Thymus (tissue), 11 donors: ENCODE data around the gene DAW1. TPM values are rescaled to one million over a fixed set of nuclear protein-coding genes. Genes with fewer than 3 reads are reported as not detected.

ENCODE experiments used
- DNase-seq, 9 donors: peaks; one replicate each; pipeline ENCODE4 v3.0.0-alpha.2; 2013; ENCODE audit warnings: low spot score in 9 of 9, low read depth in 6 of 9, missing footprints in 1 of 9
- H3K27ac ChIP-seq, 2 donors: one replicate each; pipeline ENCODE4 v1.5.1; 2013; ENCODE audit warnings: control low read depth in 1 of 2, low read depth in 1 of 2, low read length in 1 of 2, mild to moderate bottlenecking in 1 of 2, moderate library complexity in 1 of 2
- H3K27me3 ChIP-seq, 2 donors: one replicate each; pipeline ENCODE4 v1.5.1; 2013; ENCODE audit warnings: low read length in 1 of 2; ENCODE audit not compliant: control insufficient read depth in 2 of 2, insufficient read depth in 1 of 2
- H3K36me3 ChIP-seq, 2 donors: one replicate each; pipeline ENCODE4 v1.5.1; 2013; ENCODE audit warnings: low read length in 1 of 2, mild to moderate bottlenecking in 1 of 2, moderate library complexity in 1 of 2; ENCODE audit not compliant: control insufficient read depth in 2 of 2, insufficient read depth in 2 of 2
- H3K4me1 ChIP-seq, 2 donors: one replicate each; pipeline ENCODE4 v1.5.1; 2013; ENCODE audit warnings: low read length in 2 of 2; ENCODE audit not compliant: control insufficient read depth in 2 of 2, insufficient read depth in 2 of 2
- H3K4me3 ChIP-seq, 2 donors: one replicate each; pipeline ENCODE4 v1.5.1; 2013; ENCODE audit warnings: low read length in 2 of 2, control low read depth in 1 of 2, mild to moderate bottlenecking in 1 of 2
- H3K9me3 ChIP-seq, 2 donors: one replicate each; pipeline ENCODE4 v1.5.1; 2013; ENCODE audit warnings: low read length in 1 of 2, mild to moderate bottlenecking in 1 of 2; ENCODE audit not compliant: control insufficient read depth in 2 of 2, insufficient read depth in 1 of 2
- WGBS: extraction: QIAGEN DNeasy Blood & Tissue Kit; methylation state at CpG from one replicate; pipeline ENCODE4 v1.1.7; 2013; 5-methylcytosine and 5-hydroxymethylcytosine counted together
- polyA plus RNA-seq: library from polyadenylated mRNA; stranded (reverse); fragments of 200-250 nt; gene quantifications from one replicate; pipeline ENCODE4 v1.2.3, GENCODE V29; 2013
- total RNA-seq: library from RNA; stranded (reverse); fragments of 120-200 nt; gene quantifications from one replicate; pipeline ENCODE4 v1.2.4, GENCODE V29; 2013
- donor health status: healthy.

DAW1 gene
- total and polyA plus RNA-seq, 2 donors, result 0.28 to 0.34 TPM

- no peaks in the 10 kb centered on the region for H3K4me1 ChIP-seq
- no peaks in the 10 kb centered on the region for H3K36me3 ChIP-seq
- H3K27me3 ChIP-seq, result no peaks in the 10 kb centered on the region
- WGBS, result 85% methylated on average over 3 of the region's 3 CpGs
- H3K9me3 ChIP-seq, result peaks cover 0 to 2% of the 10 kb centered on the region in 2 donors
- no peak overlapping the region for H3K4me3 ChIP-seq
- DNase-seq, result no peak
- H3K27ac ChIP-seq, result no peak overlapping the region
Measured at GRCh38 chr2:227855440-227855839, 16.0 kb upstream of the DAW1 start.

GRCh38 chr2:227856697-227857096 lies 14.7 kb upstream of the DAW1 start:
- Histone ChIP-seq H3K9me3 (peaks cover 0 to 2% of the 10 kb centered on the region in 2 donors), H3K4me1 (no peaks in the 10 kb centered on the region), H3K4me3 (no peak overlapping the region), H3K36me3 (no peaks in the 10 kb centered on the region), H3K27ac (no peak overlapping the region), H3K27me3 (no peaks in the 10 kb centered on the region)
- no peak for DNase-seq
- WGBS, result 97% methylated on average over 2 of the region's 2 CpGs

GRCh38 chr2:227860221-227860641 lies 11.2 kb upstream of the DAW1 start:
- no peaks in the 10 kb centered on the region for H3K36me3 ChIP-seq
- 93% methylated on average over 6 of the region's 6 CpGs for WGBS
- H3K9me3 ChIP-seq, result peaks cover 0 to 2% of the 10 kb centered on the region in 2 donors
- H3K27ac ChIP-seq, result no peak overlapping the region
- DNase-seq, result no peak
- no peaks in the 10 kb centered on the region for H3K27me3 ChIP-seq
- no peak overlapping the region for H3K4me3 ChIP-seq
- H3K4me1 ChIP-seq, result no peaks in the 10 kb centered on the region

GRCh38 chr2:227861011-227861410 lies 10.4 kb upstream of the DAW1 start:
- H3K9me3 ChIP-seq, result peaks cover 0 to 2% of the 10 kb centered on the region in 2 donors
- H3K27me3 ChIP-seq, result no peaks in the 10 kb centered on the region
- no peaks in the 10 kb centered on the region for H3K4me1 ChIP-seq
- DNase-seq, result no peak
- no peak overlapping the region for H3K4me3 ChIP-seq
- H3K27ac ChIP-seq, result no peak overlapping the region
- H3K36me3 ChIP-seq, result no peaks in the 10 kb centered on the region
- 95% methylated on average over 2 of the region's 2 CpGs for WGBS

- H3K9me3 ChIP-seq, result peaks cover 0 to 2% of the 10 kb centered on the region in 2 donors
- DNase-seq, result peak in 3 of 9 donors; percentile 13 to 37 (median 24)
- WGBS, result 41% methylated on average over 8 of the region's 8 CpGs
- H3K27me3 ChIP-seq, result no peaks in the 10 kb centered on the region
- H3K27ac ChIP-seq, result no peak overlapping the region
- H3K4me3 ChIP-seq, result no peak overlapping the region
- H3K4me1 ChIP-seq, result no peaks in the 10 kb centered on the region
- H3K36me3 ChIP-seq, result no peaks in the 10 kb centered on the region
Measured at GRCh38 chr2:227862227-227862740, 9.1 kb upstream of the DAW1 start.

GRCh38 chr2:227862741-227863588 lies 8.5 kb upstream of the DAW1 start:
- no peak for DNase-seq
- WGBS, result 90% methylated on average over 7 of the region's 7 CpGs
- H3K36me3 ChIP-seq, result no peaks in the 10 kb centered on the region
- no peaks in the 10 kb centered on the region for H3K27me3 ChIP-seq
- no peak overlapping the region for H3K27ac ChIP-seq
- peaks cover 0 to 2% of the 10 kb centered on the region in 2 donors for H3K9me3 ChIP-seq
- no peaks in the 10 kb centered on the region for H3K4me1 ChIP-seq
- no peak overlapping the region for H3K4me3 ChIP-seq

- H3K9me3 ChIP-seq, result peaks cover 0 to 2% of the 10 kb centered on the region in 2 donors
- DNase-seq, result no peak
- H3K4me1 ChIP-seq, result no peaks in the 10 kb centered on the region
- no peaks in the 10 kb centered on the region for H3K36me3 ChIP-seq
- no peak overlapping the region for H3K27ac ChIP-seq
- WGBS, result 89% methylated on average over 9 of the region's 9 CpGs
- no peaks in the 10 kb centered on the region for H3K27me3 ChIP-seq
- H3K4me3 ChIP-seq, result no peak overlapping the region
Measured at GRCh38 chr2:227864161-227864756, 7.2 kb upstream of the DAW1 start.

- 92% methylated on average over 4 of the region's 4 CpGs for WGBS
- Histone ChIP-seq H3K4me1 (no peaks in the 10 kb centered on the region), H3K27me3 (peaks cover 0 to 3% of the 10 kb centered on the region in 2 donors), H3K27ac (no peak overlapping the region), H3K9me3 (peaks cover 0 to under 1% of the 10 kb centered on the region in 2 donors), H3K4me3 (no peak overlapping the region), H3K36me3 (no peaks in the 10 kb centered on the region)
- DNase-seq, result no peak
Measured at GRCh38 chr2:227865291-227865690, 6.1 kb upstream of the DAW1 start.

GRCh38 chr2:227867386-227867785 lies 4.0 kb upstream of the DAW1 start:
- 92% methylated on average over 2 of the region's 2 CpGs for WGBS
- Histone ChIP-seq H3K4me1 (peaks cover 0 to 4% of the 10 kb centered on the region in 2 donors), H3K36me3 (no peaks in the 10 kb centered on the region), H3K9me3 (no peaks in the 10 kb centered on the region), H3K27ac (no peak overlapping the region), H3K27me3 (peaks cover 0 to 15% of the 10 kb centered on the region in 2 donors), H3K4me3 (no peak overlapping the region)
- no peak for DNase-seq
